ENCODE measurements around the gene TIMM13.

TIMM13 gene

GRCh38 chr19:2451741-2452140 lies 24.4 kb upstream of the TIMM13 start:
- Histone ChIP-seq H3K4me1 (ENCODE audit: control insufficient read depth, insufficient read depth, low read length) (no peaks in the 10 kb centered on the region), H3K9me3 (ENCODE audit: control insufficient read depth, insufficient read depth, low read length) (no peaks in the 10 kb centered on the region), H3K27me3 (ENCODE audit: control insufficient read depth, insufficient read depth, low read length) (no peaks in the 10 kb centered on the region), H3K36me3 (ENCODE audit: control insufficient read depth, insufficient read depth, low read length) (peaks cover 9% of the 10 kb centered on the region), H3K4me3 (ENCODE audit: low read depth, low read length) (no peak overlapping the region), H3K9ac (ENCODE audit: low read depth, low read length) (no peak overlapping the region)

- no peak overlapping the region for H3K9ac ChIP-seq (ENCODE audit: low read depth, low read length)
- H3K36me3 ChIP-seq (ENCODE audit: control insufficient read depth, insufficient read depth, low read length): peaks cover 9% of the 10 kb centered on the region
- no peaks in the 10 kb centered on the region for H3K9me3 ChIP-seq (ENCODE audit: control insufficient read depth, insufficient read depth, low read length)
- no peaks in the 10 kb centered on the region for H3K4me1 ChIP-seq (ENCODE audit: control insufficient read depth, insufficient read depth, low read length)
- no peaks in the 10 kb centered on the region for H3K27me3 ChIP-seq (ENCODE audit: control insufficient read depth, insufficient read depth, low read length)
- H3K4me3 ChIP-seq (ENCODE audit: low read depth, low read length): no peak overlapping the region
Observed at GRCh38 chr19:2451138-2451537, 23.8 kb upstream of the TIMM13 start.

GRCh38 chr19:2449019-2449418 lies 21.6 kb upstream of the TIMM13 start:
- Histone ChIP-seq H3K9me3 (ENCODE audit: control insufficient read depth, insufficient read depth, low read length) (no peaks in the 10 kb centered on the region), H3K36me3 (ENCODE audit: control insufficient read depth, insufficient read depth, low read length) (peaks cover 18% of the 10 kb centered on the region), H3K9ac (ENCODE audit: low read depth, low read length) (no peak overlapping the region), H3K4me1 (ENCODE audit: control insufficient read depth, insufficient read depth, low read length) (no peaks in the 10 kb centered on the region), H3K4me3 (ENCODE audit: low read depth, low read length) (no peak overlapping the region), H3K27me3 (ENCODE audit: control insufficient read depth, insufficient read depth, low read length) (no peaks in the 10 kb centered on the region)

GRCh38 chr19:2446381-2446780 lies 19.0 kb upstream of the TIMM13 start:
- Histone ChIP-seq H3K36me3 (ENCODE audit: control insufficient read depth, insufficient read depth, low read length) (peaks cover 32% of the 10 kb centered on the region), H3K9ac (ENCODE audit: low read depth, low read length) (no peak overlapping the region), H3K4me3 (ENCODE audit: low read depth, low read length) (no peak overlapping the region), H3K27me3 (ENCODE audit: control insufficient read depth, insufficient read depth, low read length) (no peaks in the 10 kb centered on the region), H3K4me1 (ENCODE audit: control insufficient read depth, insufficient read depth, low read length) (no peaks in the 10 kb centered on the region), H3K9me3 (ENCODE audit: control insufficient read depth, insufficient read depth, low read length) (no peaks in the 10 kb centered on the region)

- H3K4me3 ChIP-seq (ENCODE audit: low read depth, low read length): no peak overlapping the region
- H3K36me3 ChIP-seq (ENCODE audit: control insufficient read depth, insufficient read depth, low read length): peaks cover 38% of the 10 kb centered on the region
- H3K27me3 ChIP-seq (ENCODE audit: control insufficient read depth, insufficient read depth, low read length): no peaks in the 10 kb centered on the region
- H3K4me1 ChIP-seq (ENCODE audit: control insufficient read depth, insufficient read depth, low read length): no peaks in the 10 kb centered on the region
- no peak overlapping the region for H3K9ac ChIP-seq (ENCODE audit: low read depth, low read length)
- H3K9me3 ChIP-seq (ENCODE audit: control insufficient read depth, insufficient read depth, low read length): no peaks in the 10 kb centered on the region
Observed at GRCh38 chr19:2444251-2445002, 17.0 kb upstream of the TIMM13 start.

GRCh38 chr19:2443785-2444182 lies 16.4 kb upstream of the TIMM13 start:
- Histone ChIP-seq H3K9me3 (ENCODE audit: control insufficient read depth, insufficient read depth, low read length) (no peaks in the 10 kb centered on the region), H3K36me3 (ENCODE audit: control insufficient read depth, insufficient read depth, low read length) (peaks cover 35% of the 10 kb centered on the region), H3K27me3 (ENCODE audit: control insufficient read depth, insufficient read depth, low read length) (no peaks in the 10 kb centered on the region), H3K4me1 (ENCODE audit: control insufficient read depth, insufficient read depth, low read length) (no peaks in the 10 kb centered on the region), H3K9ac (ENCODE audit: low read depth, low read length) (no peak overlapping the region), H3K4me3 (ENCODE audit: low read depth, low read length) (no peak overlapping the region)

- Histone ChIP-seq H3K36me3 (ENCODE audit: control insufficient read depth, insufficient read depth, low read length) (peaks cover 37% of the 10 kb centered on the region), H3K9me3 (ENCODE audit: control insufficient read depth, insufficient read depth, low read length) (no peaks in the 10 kb centered on the region), H3K4me1 (ENCODE audit: control insufficient read depth, insufficient read depth, low read length) (no peaks in the 10 kb centered on the region), H3K4me3 (ENCODE audit: low read depth, low read length) (no peak overlapping the region), H3K27me3 (ENCODE audit: control insufficient read depth, insufficient read depth, low read length) (no peaks in the 10 kb centered on the region), H3K9ac (ENCODE audit: low read depth, low read length) (no peak overlapping the region)
Observed at GRCh38 chr19:2443116-2443784, 15.9 kb upstream of the TIMM13 start.

GRCh38 chr19:2441096-2441752 lies 13.8 kb upstream of the TIMM13 start:
- Histone ChIP-seq H3K36me3 (ENCODE audit: control insufficient read depth, insufficient read depth, low read length) (peaks cover 49% of the 10 kb centered on the region), H3K4me1 (ENCODE audit: control insufficient read depth, insufficient read depth, low read length) (no peaks in the 10 kb centered on the region), H3K9ac (ENCODE audit: low read depth, low read length) (no peak overlapping the region), H3K27me3 (ENCODE audit: control insufficient read depth, insufficient read depth, low read length) (no peaks in the 10 kb centered on the region), H3K4me3 (ENCODE audit: low read depth, low read length) (no peak overlapping the region), H3K9me3 (ENCODE audit: control insufficient read depth, insufficient read depth, low read length) (no peaks in the 10 kb centered on the region)

GRCh38 chr19:2440515-2440914 lies 13.1 kb upstream of the TIMM13 start:
- Histone ChIP-seq H3K4me3 (ENCODE audit: low read depth, low read length) (no peak overlapping the region), H3K27me3 (ENCODE audit: control insufficient read depth, insufficient read depth, low read length) (no peaks in the 10 kb centered on the region), H3K9me3 (ENCODE audit: control insufficient read depth, insufficient read depth, low read length) (no peaks in the 10 kb centered on the region), H3K36me3 (ENCODE audit: control insufficient read depth, insufficient read depth, low read length) (peaks cover 49% of the 10 kb centered on the region), H3K4me1 (ENCODE audit: control insufficient read depth, insufficient read depth, low read length) (no peaks in the 10 kb centered on the region), H3K9ac (ENCODE audit: low read depth, low read length) (no peak overlapping the region)

- Histone ChIP-seq H3K36me3 (ENCODE audit: control insufficient read depth, insufficient read depth, low read length) (peaks cover 48% of the 10 kb centered on the region), H3K9me3 (ENCODE audit: control insufficient read depth, insufficient read depth, low read length) (no peaks in the 10 kb centered on the region), H3K27me3 (ENCODE audit: control insufficient read depth, insufficient read depth, low read length) (no peaks in the 10 kb centered on the region), H3K4me3 (ENCODE audit: low read depth, low read length) (no peak overlapping the region), H3K4me1 (ENCODE audit: control insufficient read depth, insufficient read depth, low read length) (no peaks in the 10 kb centered on the region), H3K9ac (ENCODE audit: low read depth, low read length) (no peak overlapping the region)
Observed at GRCh38 chr19:2438178-2438577, 10.8 kb upstream of the TIMM13 start.

GRCh38 chr19:2436926-2437325 lies 9.5 kb upstream of the TIMM13 start:
- Histone ChIP-seq H3K4me3 (ENCODE audit: low read depth, low read length) (no peak overlapping the region), H3K9me3 (ENCODE audit: control insufficient read depth, insufficient read depth, low read length) (no peaks in the 10 kb centered on the region), H3K9ac (ENCODE audit: low read depth, low read length) (no peak overlapping the region), H3K36me3 (ENCODE audit: control insufficient read depth, insufficient read depth, low read length) (peaks cover 47% of the 10 kb centered on the region), H3K4me1 (ENCODE audit: control insufficient read depth, insufficient read depth, low read length) (no peaks in the 10 kb centered on the region), H3K27me3 (ENCODE audit: control insufficient read depth, insufficient read depth, low read length) (no peaks in the 10 kb centered on the region)

GRCh38 chr19:2436384-2436783 lies 9.0 kb upstream of the TIMM13 start:
- Histone ChIP-seq H3K4me3 (ENCODE audit: low read depth, low read length) (no peak overlapping the region), H3K27me3 (ENCODE audit: control insufficient read depth, insufficient read depth, low read length) (no peaks in the 10 kb centered on the region), H3K9ac (ENCODE audit: low read depth, low read length) (no peak overlapping the region), H3K36me3 (ENCODE audit: control insufficient read depth, insufficient read depth, low read length) (peaks cover 53% of the 10 kb centered on the region), H3K9me3 (ENCODE audit: control insufficient read depth, insufficient read depth, low read length) (no peaks in the 10 kb centered on the region), H3K4me1 (ENCODE audit: control insufficient read depth, insufficient read depth, low read length) (no peaks in the 10 kb centered on the region)
